Gastrocnemius medialis (tissue), 4 donors: ENCODE data around the gene AKAP6. TPM values are rescaled to one million over a fixed set of nuclear protein-coding genes. Genes with fewer than 3 reads are reported as not detected.

Experiments
- ATAC-seq, 2 donors: fragments of 150-250 bp; one replicate each; pipeline ENCODE4 v1.9.1; 2016
- DNase-seq, 2 donors: peaks; one replicate each; pipeline ENCODE4 v3.0.0-alpha.2; 2019
- H3K27ac ChIP-seq, 4 donors: fragments of 200-600 bp; sonication (generic); 1 replicate in 1 of 4; 2 replicates in 3 of 4; pipeline ENCODE4 v1.5.1; 2016 to 2018; ENCODE audit warnings: mild to moderate bottlenecking in 2 of 4, moderate library complexity in 1 of 4
- H3K27me3 ChIP-seq, 3 donors: fragments of 200-600 bp; sonication (generic) in 2 of 3; 1 replicate in 1 of 3; 2 replicates in 2 of 3; pipeline versions ENCODE4 v1.5.1 to v1.6.0; 2016 to 2019; ENCODE audit warnings: mild to moderate bottlenecking in 1 of 3, moderate library complexity in 1 of 3
- H3K36me3 ChIP-seq, 2 donors: fragments of 200-600 bp; sonication (generic) in 1 of 2; one replicate each; pipeline ENCODE4 v1.5.1; 2017 to 2018
- H3K4me1 ChIP-seq, 2 donors: fragments of 200-600 bp; sonication (generic) in 1 of 2; one replicate each; pipeline ENCODE4 v1.5.1; 2016 to 2017; ENCODE audit warnings: mild to moderate bottlenecking in 2 of 2
- H3K4me3 ChIP-seq, 4 donors: fragments of 200-600 bp; sonication (generic) in 3 of 4; 1 replicate in 1 of 4; 2 replicates in 3 of 4; pipeline ENCODE4 v1.5.1; 2016 to 2019; ENCODE audit warnings: mild to moderate bottlenecking in 2 of 4
- H3K9me3 ChIP-seq, 3 donors: fragments of 200-600 bp; sonication (generic) in 2 of 3; 1 replicate in 1 of 3; 2 replicates in 2 of 3; pipeline ENCODE4 v1.5.1; 2016 to 2019
- CTCF ChIP-seq, 5 experiments: fragments of 450-650 bp in 3 of 5; fragments of 200-600 bp in 2 of 5; sonication (generic) in 2 of 5; IDR thresholded peaks in 4 of 5; conservative IDR thresholded peaks in 1 of 5; 1 replicate in 4 of 5; 2 replicates in 1 of 5; pipeline ENCODE4 v1.5.1; 2016 to 2019; ENCODE audit warnings: antibody characterized with exemption in 5 of 5, mild to moderate bottlenecking in 3 of 5, moderate library complexity in 3 of 5
- POLR2A ChIP-seq, 2 donors: fragments of 450-650 bp; IDR thresholded peaks; one replicate each; pipeline ENCODE4 v1.6.1; 2017; ENCODE audit warnings: antibody characterized with exemption in 2 of 2, mild to moderate bottlenecking in 2 of 2, moderate library complexity in 2 of 2
- in situ Hi-C, 4 donors: fragments of 200-750 bp; cut with MboI; loops; one replicate each; pipeline versions ENCODE4 v1.15.0 to v1.8.0; 2017; ENCODE audit warnings: low sequenced_read_pairs in 4 of 4
- intact Hi-C: fragments of 100-400 bp; cut with DNase I; formaldehyde crosslinking; loops from one replicate; pipeline ENCODE4 v1.15.1; 2023; ENCODE audit warnings: low total_unique reads
- total RNA-seq, 4 donors: library from RNA; depleted of rRNA; stranded (reverse); fragments of >200 nt; gene quantifications; one replicate each; pipeline versions ENCODE4 v1.1.0 to v1.2.3, GENCODE V29; 2016

The AKAP6 gene
- total RNA-seq, 4 donors from 2014 or later, result 23.2 to 59.2 (median 32.1) TPM

DNA sequence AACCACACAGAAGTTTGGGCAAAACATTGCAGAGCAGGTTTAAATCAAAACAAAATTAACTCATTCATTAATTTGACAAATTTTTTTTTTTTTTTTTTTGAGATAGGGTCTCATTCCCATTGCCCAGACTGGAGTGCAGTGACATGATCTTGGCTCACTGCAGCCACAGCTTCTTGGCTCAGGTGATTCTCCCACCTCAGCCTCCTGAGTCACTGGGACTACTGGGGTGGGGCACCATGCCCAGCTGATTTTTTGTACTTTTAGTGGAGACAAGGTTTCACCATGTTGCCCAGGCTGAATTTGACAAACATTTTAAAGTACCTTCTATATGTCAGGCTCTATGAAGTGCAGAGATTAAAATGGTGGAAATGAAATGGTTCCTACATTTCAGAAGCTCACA, 352.5 kb downstream of the AKAP6 start:
- TF ChIP-seq POLR2A (IDR thresholded peaks at IDR 0.05) (no peak), CTCF (IDR thresholded peaks at IDR 0.05 in 4 of 5, conservative IDR thresholded peaks at IDR 0.05 in 1 of 5) (no peak)
- ATAC-seq (no peak), DNase-seq (no peak)
- Histone ChIP-seq H3K4me1 (no peaks in the 10 kb centered on the region), H3K27me3 (no peaks in the 10 kb centered on the region), H3K4me3 (no peak overlapping the region), H3K36me3 (peaks cover 0 to 5% of the 10 kb centered on the region in 2 donors), H3K27ac (peak overlapping the region in 3 of 4 donors; percentile 13 to 46 (median 22)), H3K9me3 (no peaks in the 10 kb centered on the region)
- in situ Hi-C loops, result no loop called here
- intact Hi-C loops, result no loop called here

DNA sequence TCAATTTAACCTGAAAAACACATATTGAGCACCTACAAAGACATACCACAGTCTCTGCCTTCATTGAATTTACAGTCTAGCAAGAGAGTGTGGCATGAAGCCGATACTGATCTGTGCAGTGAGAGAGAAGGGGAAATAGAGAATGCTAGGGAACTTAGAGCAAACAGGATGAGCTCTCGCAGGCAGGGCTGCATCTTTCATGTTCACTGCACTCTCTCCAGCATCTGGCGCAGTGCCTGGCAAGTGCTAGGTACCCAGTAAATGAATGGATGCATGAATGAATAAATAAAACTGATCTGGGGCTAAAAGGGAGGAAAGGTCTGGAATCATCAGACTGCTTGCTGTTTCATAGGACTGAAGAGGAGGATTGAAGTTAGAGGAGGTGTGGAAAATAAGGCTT, 353.1 kb downstream of the AKAP6 start:
- Histone ChIP-seq H3K9me3 (no peaks in the 10 kb centered on the region), H3K27ac (peak overlapping the region in 1 of 4 donors; percentile 46), H3K27me3 (no peaks in the 10 kb centered on the region), H3K4me3 (no peak overlapping the region), H3K36me3 (peaks cover 0 to 5% of the 10 kb centered on the region in 2 donors), H3K4me1 (no peaks in the 10 kb centered on the region)
- no peak for DNase-seq
- ATAC-seq, result no peak
- TF ChIP-seq CTCF (IDR thresholded peaks at IDR 0.05 in 4 of 5, conservative IDR thresholded peaks at IDR 0.05 in 1 of 5), result no peak
- no peak for TF ChIP-seq POLR2A (IDR thresholded peaks at IDR 0.05)
- in situ Hi-C loops, result no loop called here
- intact Hi-C loops, result no loop called here

DNA sequence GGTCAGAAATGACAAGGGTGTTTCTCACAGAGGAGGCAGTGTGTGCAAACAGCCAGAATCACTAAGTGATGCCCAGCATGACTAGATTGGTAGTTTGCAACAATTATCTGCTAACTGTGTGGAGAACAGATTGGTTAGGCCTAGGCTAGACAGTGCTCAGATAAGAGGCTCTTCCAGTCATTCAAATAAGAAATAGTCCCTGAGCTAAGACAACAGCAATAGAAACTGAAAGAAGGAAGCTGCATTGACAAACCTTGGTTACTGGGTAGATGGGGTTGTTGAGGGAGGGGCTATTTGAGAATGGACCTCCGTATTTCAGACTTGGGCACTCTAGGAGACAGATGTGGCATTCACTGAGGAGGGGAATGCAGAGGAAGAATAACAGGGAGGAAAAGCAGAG, 354.6 kb downstream of the AKAP6 start:
- H3K9me3 ChIP-seq, result no peaks in the 10 kb centered on the region
- DNase-seq (no peak), ATAC-seq (no peak)
- intact Hi-C loops, result no loop called here
- no peak overlapping the region for H3K27ac ChIP-seq
- TF ChIP-seq CTCF (IDR thresholded peaks at IDR 0.05 in 4 of 5, conservative IDR thresholded peaks at IDR 0.05 in 1 of 5) (no peak), POLR2A (IDR thresholded peaks at IDR 0.05) (no peak)
- H3K4me1 ChIP-seq, result peaks cover 0 to 10% of the 10 kb centered on the region in 2 donors
- in situ Hi-C loops, result no loop called here
- H3K27me3 ChIP-seq, result no peaks in the 10 kb centered on the region
- H3K4me3 ChIP-seq, result no peak overlapping the region
- peaks cover 0 to 2% of the 10 kb centered on the region in 2 donors for H3K36me3 ChIP-seq

GRCh38 chr14:32688941-32689340, 359.8 kb downstream of the AKAP6 start:
- Histone ChIP-seq H3K27ac (no peak overlapping the region), H3K9me3 (no peaks in the 10 kb centered on the region), H3K27me3 (no peaks in the 10 kb centered on the region), H3K4me1 (peaks cover 0 to 10% of the 10 kb centered on the region in 2 donors), H3K4me3 (no peak overlapping the region), H3K36me3 (no peaks in the 10 kb centered on the region)
- TF ChIP-seq POLR2A (IDR thresholded peaks at IDR 0.05), result no peak
- TF ChIP-seq CTCF (IDR thresholded peaks at IDR 0.05 in 4 of 5, conservative IDR thresholded peaks at IDR 0.05 in 1 of 5), result no peak
- ATAC-seq (no peak), DNase-seq (no peak)
- in situ Hi-C loops (no loop called here), intact Hi-C loops (no loop called here)

DNA sequence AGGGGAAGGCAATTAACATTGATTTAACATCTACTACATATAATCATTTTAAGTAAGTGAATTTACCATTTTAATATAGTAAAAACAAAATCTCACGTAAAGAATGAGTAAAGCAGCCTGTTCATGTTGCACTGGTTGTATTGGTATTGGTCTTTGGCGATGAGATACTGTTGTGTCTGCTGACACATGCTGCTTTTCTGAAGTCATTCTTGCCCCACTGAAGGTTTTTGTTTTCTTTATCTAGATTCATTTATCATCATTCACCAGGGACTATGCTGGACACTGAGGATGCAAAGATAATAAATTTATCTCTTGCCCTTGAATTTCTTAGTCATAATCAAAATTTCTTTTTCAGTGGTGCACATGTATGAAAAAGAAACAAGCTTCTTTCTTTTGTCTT, 363.3 kb downstream of the AKAP6 start:
- peaks cover 0 to 11% of the 10 kb centered on the region in 2 donors for H3K36me3 ChIP-seq
- in situ Hi-C loops, result no loop called here
- H3K9me3 ChIP-seq, result no peaks in the 10 kb centered on the region
- H3K27ac ChIP-seq, result no peak overlapping the region
- DNase-seq (no peak), ATAC-seq (no peak)
- peaks cover 0 to 10% of the 10 kb centered on the region in 2 donors for H3K4me1 ChIP-seq
- H3K27me3 ChIP-seq, result no peaks in the 10 kb centered on the region
- TF ChIP-seq POLR2A (IDR thresholded peaks at IDR 0.05) (no peak), CTCF (IDR thresholded peaks at IDR 0.05 in 4 of 5, conservative IDR thresholded peaks at IDR 0.05 in 1 of 5) (no peak)
- H3K4me3 ChIP-seq, result no peak overlapping the region
- intact Hi-C loops, result no loop called here
